ENCODE data around the gene ECM1.

Gene ECM1

GRCh38 chr1:150560011-150560438, 52.1 kb downstream of the ECM1 start:
- peak; percentile 21 for DNase-seq

GRCh38 chr1:150560576-150561253, 52.8 kb downstream of the ECM1 start:
- DNase-seq: peak; percentile 76

- DNase-seq: peak; percentile 76
Measured at GRCh38 chr1:150561254-150561973, 53.5 kb downstream of the ECM1 start.

- peak; percentile 51 for DNase-seq
Measured at GRCh38 chr1:150561974-150562445, 54.1 kb downstream of the ECM1 start.

- DNase-seq: no peak
Measured at GRCh38 chr1:150562446-150563339, 54.8 kb downstream of the ECM1 start.
